ENCODE data around the gene RGPD3.
"Not testable (repeated sequence)": the region's sequence is repeated elsewhere in the genome, so short reads cannot be mapped to it uniquely, and the experiment has no call there.

GRCh38 chr2:106470658-106471057, 2.4 kb upstream of the RGPD3 start:
- not testable (repeated sequence) for TF ChIP-seq ZFX (IDR thresholded peaks at IDR 0.05)
- TF ChIP-seq, protein P1, sequence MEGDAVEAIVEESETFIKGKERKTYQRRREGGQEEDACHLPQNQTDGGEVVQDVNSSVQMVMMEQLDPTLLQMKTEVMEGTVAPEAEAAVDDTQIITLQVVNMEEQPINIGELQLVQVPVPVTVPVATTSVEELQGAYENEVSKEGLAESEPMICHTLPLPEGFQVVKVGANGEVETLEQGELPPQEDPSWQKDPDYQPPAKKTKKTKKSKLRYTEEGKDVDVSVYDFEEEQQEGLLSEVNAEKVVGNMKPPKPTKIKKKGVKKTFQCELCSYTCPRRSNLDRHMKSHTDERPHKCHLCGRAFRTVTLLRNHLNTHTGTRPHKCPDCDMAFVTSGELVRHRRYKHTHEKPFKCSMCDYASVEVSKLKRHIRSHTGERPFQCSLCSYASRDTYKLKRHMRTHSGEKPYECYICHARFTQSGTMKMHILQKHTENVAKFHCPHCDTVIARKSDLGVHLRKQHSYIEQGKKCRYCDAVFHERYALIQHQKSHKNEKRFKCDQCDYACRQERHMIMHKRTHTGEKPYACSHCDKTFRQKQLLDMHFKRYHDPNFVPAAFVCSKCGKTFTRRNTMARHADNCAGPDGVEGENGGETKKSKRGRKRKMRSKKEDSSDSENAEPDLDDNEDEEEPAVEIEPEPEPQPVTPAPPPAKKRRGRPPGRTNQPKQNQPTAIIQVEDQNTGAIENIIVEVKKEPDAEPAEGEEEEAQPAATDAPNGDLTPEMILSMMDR (conservative IDR thresholded peaks at IDR 0.05), result peak; percentile 63
